KG1 (cell line): ENCODE measurements around the gene GCLC.

Source experiments
- DNase-seq: peaks from one replicate; lab custom pipeline; 2025; lab: John Stamatoyannopoulos, UW

GCLC gene

GRCh38 chr6:53447865-53448264, 97.0 kb downstream of the GCLC start:
- DNase-seq = no peak
